NB4 (cell line): ENCODE measurements around the gene NXN.

Source experiments
- CTCF ChIP-seq: IDR thresholded peaks from one replicate; pipeline ENCODE4 v1.5.1; 2012; ENCODE audit warnings: low read depth, low read length
- MYC ChIP-seq: IDR thresholded peaks from 2 replicates; pipeline ENCODE4 v1.6.1; 2011; ENCODE audit warnings: low read depth, low read length
- POLR2A ChIP-seq: IDR thresholded peaks from 2 replicates; pipeline ENCODE4 v1.6.1; 2011; ENCODE audit warnings: mild to moderate bottlenecking; ENCODE audit not compliant: insufficient read length; ENCODE audit errors: extremely low read depth

DNA sequence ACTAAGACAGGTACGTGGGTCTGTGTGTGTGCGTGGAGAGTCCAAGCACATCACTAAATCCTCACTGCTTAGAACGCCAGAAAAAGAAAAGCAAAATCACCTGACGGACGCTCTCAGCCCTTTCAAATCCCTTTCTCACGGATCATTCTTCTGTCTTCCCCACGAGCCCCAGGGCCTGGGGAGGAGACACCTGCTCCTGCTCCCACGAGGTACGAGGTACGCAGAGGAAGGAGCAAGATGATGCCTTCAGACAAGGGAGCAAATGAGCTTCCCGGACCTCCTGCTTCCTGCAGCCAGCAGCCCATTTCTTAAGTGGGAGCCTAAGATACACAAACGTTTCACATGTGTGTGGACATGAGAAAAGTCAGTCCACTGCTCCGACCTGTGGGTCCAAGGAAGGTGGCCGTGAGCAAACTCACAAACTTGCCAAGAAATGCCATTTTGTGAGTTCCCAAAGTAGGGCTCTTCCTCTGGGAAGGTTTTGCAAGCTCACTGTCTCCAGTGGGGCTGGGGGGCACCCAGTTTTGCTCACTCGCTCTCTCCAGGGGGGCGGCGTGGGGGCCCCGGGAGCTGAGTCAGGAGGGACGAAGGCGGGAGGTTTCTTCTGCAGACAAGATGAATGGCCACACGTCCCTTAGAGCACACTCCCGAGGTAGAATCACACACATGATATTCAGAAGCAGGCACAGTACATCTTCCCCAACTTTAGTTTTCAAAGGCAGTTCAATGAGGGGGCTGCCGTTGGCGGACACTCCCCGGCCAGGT lies 129.3 kb downstream of the NXN start:
- TF ChIP-seq POLR2A (no peak), CTCF (no peak), MYC (no peak)
